Measurements from ENCODE around the gene SORL1. TPM values are rescaled to one million over a fixed set of nuclear protein-coding genes. Genes with fewer than 3 reads are reported as not detected.

Gene SORL1
- total and polyA plus RNA-seq, 2 of the 13 experiments (the other 11 are each of a cell fraction or from before 2014, with no cell fraction given), result 21.3 to 148 TPM

DNA sequence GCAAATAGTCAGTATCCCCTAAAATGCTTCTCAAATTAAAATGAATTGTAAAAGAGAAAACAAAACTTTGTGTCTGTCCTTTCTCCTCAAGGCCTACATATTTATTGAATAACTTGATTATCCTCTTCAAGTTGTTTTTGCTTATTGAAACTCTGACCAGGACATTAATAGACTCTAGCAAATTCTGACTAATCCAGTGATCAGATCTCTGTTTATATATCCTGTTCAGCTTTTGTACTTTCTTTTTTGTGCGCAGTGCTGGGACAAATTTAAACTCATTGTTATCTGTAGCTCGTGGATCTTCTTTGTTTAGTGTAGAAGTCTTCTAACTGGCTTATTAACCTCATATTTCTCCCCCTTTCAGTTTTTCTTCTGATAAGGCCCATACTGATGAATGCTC, 140.6 kb downstream of the SORL1 start:
- H3K27ac ChIP-seq (ENCODE audit: extremely low read length, insufficient read depth, low read length), result no peak overlapping the region
- CTCF ChIA-PET (ENCODE audit: low intra/inter-chr PET ratio, low total read pairs), result interaction anchor here (4.5 kb wide), 1 partner anchor 274 kb away, joined by 27 read pairs; no protein-coding TSS in a partner anchor
- POLR2A ChIA-PET, result no interaction called here
- H4K20me1 ChIP-seq (ENCODE audit: insufficient read depth, low read length), result peaks cover 2% of the 10 kb centered on the region
- H3K27me3 ChIP-seq (ENCODE audit: control insufficient read depth in 1 of 2, insufficient read depth in 2 of 2, low read length in 2 of 2), result no peaks in the 10 kb centered on the region
- H3K9ac ChIP-seq (ENCODE audit: insufficient read depth, low read depth, low read length), result no peak overlapping the region
- no peak overlapping the region for H3K4me2 ChIP-seq (ENCODE audit: low read depth, low read length)
- no TSS peak for BruUV-seq (replicated peaks)
- DNase-seq (ENCODE audit: low spot score) (no peak), ATAC-seq (no peak), FAIRE-seq (no peak)
- H3K9me3 ChIP-seq (ENCODE audit: low read length), result no peaks in the 10 kb centered on the region
- H2AFZ ChIP-seq (ENCODE audit: low read length), result no peak overlapping the region
- no peaks in the 10 kb centered on the region for H3K79me2 ChIP-seq (ENCODE audit: insufficient read depth, low read length)
- H3K4me3 ChIP-seq (replicated peaks in 1 of 3; ENCODE audit: insufficient read depth in 1 of 3, low read depth in 2 of 3, low read length in 3 of 3), result no peak overlapping the region
- WGBS (ENCODE audit: low lambda C conversion rate), result 96% methylated on average over 2 of the region's 2 CpGs
- TF ChIP-seq, protein P1, sequence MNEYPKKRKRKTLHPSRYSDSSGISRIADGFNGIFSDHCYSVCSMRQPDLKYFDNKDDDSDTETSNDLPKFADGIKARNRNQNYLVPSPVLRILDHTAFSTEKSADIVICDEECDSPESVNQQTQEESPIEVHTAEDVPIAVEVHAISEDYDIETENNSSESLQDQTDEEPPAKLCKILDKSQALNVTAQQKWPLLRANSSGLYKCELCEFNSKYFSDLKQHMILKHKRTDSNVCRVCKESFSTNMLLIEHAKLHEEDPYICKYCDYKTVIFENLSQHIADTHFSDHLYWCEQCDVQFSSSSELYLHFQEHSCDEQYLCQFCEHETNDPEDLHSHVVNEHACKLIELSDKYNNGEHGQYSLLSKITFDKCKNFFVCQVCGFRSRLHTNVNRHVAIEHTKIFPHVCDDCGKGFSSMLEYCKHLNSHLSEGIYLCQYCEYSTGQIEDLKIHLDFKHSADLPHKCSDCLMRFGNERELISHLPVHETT (CRISPR knock-in tag; conservative IDR thresholded peaks at IDR 0.05), result no peak
- intact Hi-C loops (cut with micrococcal nuclease; ENCODE audit: unreplicated experiment), result no loop called here
- H3K4me1 ChIP-seq (ENCODE audit: insufficient read depth, low read length), result no peaks in the 10 kb centered on the region
- peaks cover 55 to 97% of the 10 kb centered on the region in 2 experiments for H3K36me3 ChIP-seq (replicated peaks in 1 of 2; ENCODE audit: control insufficient read depth in 1 of 2, insufficient read depth in 2 of 2, low read length in 2 of 2)
- in situ Hi-C loops (cut with HindIII; ENCODE audit: extremely low pct_ligation_motif_present, low pct_unique_long_range_greater_than_20kb), result loop anchor here (5.0 to 10.0 kb wide), 2 partner anchors 275 to 348 kb away; no protein-coding TSS in a partner anchor

DNA sequence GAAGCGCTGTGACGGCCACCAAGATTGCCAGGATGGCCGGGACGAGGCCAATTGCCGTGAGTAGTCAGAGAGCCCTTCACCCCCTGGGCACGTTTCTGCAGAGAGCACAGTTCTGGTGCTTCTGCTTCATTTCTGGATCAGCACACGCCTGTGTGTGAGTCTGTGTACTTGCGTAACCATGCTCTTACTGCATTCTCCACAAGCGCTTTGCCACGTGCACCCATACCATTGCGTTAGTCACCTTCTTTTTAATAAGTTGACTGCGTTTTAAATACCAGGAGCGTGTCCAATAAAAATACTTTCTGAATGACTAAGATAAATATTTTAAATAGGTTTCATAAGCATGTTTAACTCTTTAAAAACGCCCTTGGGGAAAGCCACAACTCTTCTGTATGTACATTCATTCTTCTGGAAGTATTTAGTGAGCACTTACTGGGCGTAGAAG, 143.6 kb downstream of the SORL1 start:
- FAIRE-seq (no peak), ATAC-seq (no peak), DNase-seq (ENCODE audit: low spot score) (no peak)
- Histone ChIP-seq H3K4me1 (ENCODE audit: insufficient read depth, low read length) (no peaks in the 10 kb centered on the region), H3K79me2 (ENCODE audit: insufficient read depth, low read length) (no peaks in the 10 kb centered on the region), H3K27ac (ENCODE audit: extremely low read length, insufficient read depth, low read length) (no peak overlapping the region), H3K36me3 (replicated peaks in 1 of 2; ENCODE audit: control insufficient read depth in 1 of 2, insufficient read depth in 2 of 2, low read length in 2 of 2) (peaks cover 38 to 87% of the 10 kb centered on the region in 2 experiments), H3K27me3 (ENCODE audit: control insufficient read depth in 1 of 2, insufficient read depth in 2 of 2, low read length in 2 of 2) (no peaks in the 10 kb centered on the region), H2AFZ (ENCODE audit: low read length) (no peak overlapping the region), H3K4me3 (replicated peaks in 1 of 3; ENCODE audit: insufficient read depth in 1 of 3, low read depth in 2 of 3, low read length in 3 of 3) (no peak overlapping the region), H3K9me3 (ENCODE audit: low read length) (no peaks in the 10 kb centered on the region), H3K4me2 (ENCODE audit: low read depth, low read length) (no peak overlapping the region), H4K20me1 (ENCODE audit: insufficient read depth, low read length) (peaks cover 4% of the 10 kb centered on the region), H3K9ac (ENCODE audit: insufficient read depth, low read depth, low read length) (no peak overlapping the region)
- no TSS peak for BruUV-seq (replicated peaks)
- in situ Hi-C loops (cut with HindIII; ENCODE audit: extremely low pct_ligation_motif_present, low pct_unique_long_range_greater_than_20kb) (loop anchor here (10.0 kb wide), 1 partner anchor 351 kb away; no protein-coding TSS in a partner anchor), intact Hi-C loops (cut with micrococcal nuclease; ENCODE audit: unreplicated experiment) (no loop called here)
- TF ChIP-seq ZNF484 (CRISPR knock-in tag; IDR thresholded peaks at IDR 0.05; ENCODE audit: borderline replicate concordance, low read depth), result no peak
- no peak for TF ChIP-seq JUN (CRISPR knock-in tag; IDR thresholded peaks at IDR 0.05)
- 93% methylated on average over 15 of the region's 15 CpGs for WGBS (ENCODE audit: low lambda C conversion rate)
- POLR2A ChIA-PET, result no interaction called here
- CTCF ChIA-PET (ENCODE audit: low intra/inter-chr PET ratio, low total read pairs), result no interaction called here

All from HepG2 (cell line).